TTC549 (cell line): ENCODE measurements around the gene CTAGE4.
"Not testable (repeated sequence)": the region's sequence is repeated elsewhere in the genome, so short reads cannot be mapped to it uniquely, and the experiment has no call there.

ENCODE experiments used
- FAIRE-seq: peaks from 2 replicates; lab custom pipeline; 2012; peaks lifted over from hg19 to GRCh38; lab: Jason Lieb, UNC

The CTAGE4 gene

GRCh38 chr7:144205306-144205705 lies 22.0 kb downstream of the CTAGE4 start:
- FAIRE-seq: not testable (repeated sequence)

GRCh38 chr7:144217200-144217599 lies 33.9 kb downstream of the CTAGE4 start:
- not testable (repeated sequence) for FAIRE-seq

- not testable (repeated sequence) for FAIRE-seq
Observed at GRCh38 chr7:144218581-144218980, 35.3 kb downstream of the CTAGE4 start.

- not testable (repeated sequence) for FAIRE-seq
Observed at GRCh38 chr7:144219149-144219548, 35.9 kb downstream of the CTAGE4 start.

- FAIRE-seq: not testable (repeated sequence)
Observed at GRCh38 chr7:144220531-144220930, 37.3 kb downstream of the CTAGE4 start.

- FAIRE-seq: not testable (repeated sequence)
Observed at GRCh38 chr7:144223675-144224074, 40.4 kb downstream of the CTAGE4 start.

GRCh38 chr7:144226866-144227265 lies 43.6 kb downstream of the CTAGE4 start:
- not testable (repeated sequence) for FAIRE-seq

- not testable (repeated sequence) for FAIRE-seq
Observed at GRCh38 chr7:144228810-144229209, 45.5 kb downstream of the CTAGE4 start.

GRCh38 chr7:144231027-144231426 lies 47.8 kb downstream of the CTAGE4 start:
- not testable (repeated sequence) for FAIRE-seq

- not testable (repeated sequence) for FAIRE-seq
Observed at GRCh38 chr7:144233039-144233438, 49.8 kb downstream of the CTAGE4 start.
